NCI-H774 (cell line): ENCODE measurements around the gene NEURL1.
"Not testable (repeated sequence)": the region's sequence is repeated elsewhere in the genome, so short reads cannot be mapped to it uniquely, and the experiment has no call there.

Source experiments
- DNase-seq: peaks from one replicate; lab custom pipeline; 2025; lab: John Stamatoyannopoulos, UW

The NEURL1 gene

DNA sequence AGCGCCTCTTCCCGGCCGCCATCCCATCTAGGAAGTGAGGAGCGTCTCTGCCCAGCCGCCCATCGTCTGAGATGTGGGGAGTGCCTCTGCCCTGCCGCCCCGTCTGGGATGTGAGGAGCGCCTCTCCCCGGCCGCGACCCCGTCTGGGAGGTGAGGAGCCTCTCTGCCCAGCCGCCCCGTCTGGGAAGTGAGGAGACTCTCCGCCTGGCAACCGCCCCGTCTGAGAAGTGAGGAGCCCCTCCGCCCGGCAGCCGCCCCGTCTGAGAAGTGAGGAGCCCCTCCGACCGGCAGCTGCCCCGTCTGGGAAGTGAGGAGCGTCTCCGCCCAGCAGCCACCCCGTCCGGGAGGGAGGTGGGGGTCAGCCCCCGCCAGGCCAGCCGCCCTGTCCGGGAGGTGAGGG is 113.5 kb downstream of the NEURL1 start:
- DNase-seq = not testable (repeated sequence)

DNA sequence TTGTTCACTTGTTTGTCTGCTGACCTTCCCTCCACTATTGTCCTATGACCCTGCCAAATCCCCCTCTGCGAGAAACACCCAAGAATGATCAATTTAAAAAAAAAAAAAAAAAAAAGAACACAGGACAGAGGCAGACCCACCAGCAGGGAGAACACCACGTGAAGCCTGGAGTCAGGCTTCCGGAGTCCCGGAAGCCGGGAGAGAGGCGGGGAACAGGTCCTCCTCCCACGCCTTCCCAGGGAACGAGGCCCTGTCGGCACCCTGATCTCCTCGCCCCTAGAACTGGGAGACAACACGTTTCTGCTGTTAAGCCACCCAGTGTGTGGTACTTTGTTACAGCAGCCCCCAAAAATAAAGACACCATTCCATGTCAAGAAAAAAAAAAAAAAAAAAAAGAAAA is 114.6 kb downstream of the NEURL1 start:
- DNase-seq = not testable (repeated sequence)

DNA sequence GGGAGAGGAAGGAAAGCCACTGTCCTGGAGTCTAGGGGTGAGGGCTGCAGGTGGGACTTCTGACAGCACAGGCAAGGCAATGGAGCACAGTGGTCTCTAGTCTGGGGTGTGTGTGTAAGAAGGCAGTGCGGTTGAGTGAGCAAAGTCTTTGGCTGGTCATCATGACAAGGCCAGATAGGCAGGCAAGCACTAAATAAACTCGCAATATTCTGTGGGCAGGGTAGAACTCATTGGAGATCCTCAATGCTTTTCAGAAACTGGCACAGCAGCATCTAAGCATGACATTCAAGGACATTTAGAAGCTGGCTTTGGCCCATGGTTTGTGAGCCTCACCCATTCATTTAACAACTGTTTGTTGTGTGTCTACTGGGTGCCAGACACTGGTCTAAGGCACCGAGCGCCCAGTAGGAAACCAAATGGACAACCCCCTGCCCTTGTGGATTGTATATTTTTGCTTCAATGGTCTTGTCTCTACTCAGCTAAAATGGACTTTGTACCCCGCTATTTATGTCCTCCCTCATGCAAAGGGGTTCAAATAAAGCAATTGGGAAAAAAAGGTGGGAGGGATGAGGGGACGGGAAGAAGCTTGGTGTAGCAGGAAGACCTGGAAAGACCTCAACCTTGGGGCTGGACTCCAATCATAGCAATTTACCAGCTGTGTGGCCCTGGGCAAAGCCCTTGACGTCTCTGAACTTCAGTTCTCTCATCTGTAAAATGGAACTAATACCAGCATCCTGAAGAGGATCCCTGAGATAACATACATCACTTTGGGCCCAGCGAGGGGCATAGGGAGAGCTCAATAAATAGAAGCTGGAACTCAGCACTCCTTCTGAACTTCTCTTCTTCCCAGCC is 116.0 kb downstream of the NEURL1 start:
- DNase-seq = no peak

DNA sequence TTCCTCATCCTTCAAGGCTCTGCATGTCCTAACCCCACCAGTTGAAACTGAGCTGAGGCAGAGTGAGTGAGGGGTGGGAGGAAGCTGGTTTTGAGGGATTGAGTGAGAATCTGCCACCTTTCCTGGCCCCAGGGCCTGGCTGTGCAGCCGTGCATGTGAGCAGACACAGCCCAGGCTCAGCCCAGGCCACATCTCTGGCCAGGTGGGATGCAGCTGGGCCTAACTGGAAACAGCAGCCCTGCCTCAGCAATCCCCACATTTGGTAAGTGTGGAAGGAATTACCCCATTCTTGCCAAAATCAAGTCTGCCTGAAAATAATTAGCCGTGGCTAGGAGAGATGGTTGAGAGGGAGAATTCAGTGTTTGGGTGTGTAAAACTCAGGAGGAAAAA is 116.6 kb downstream of the NEURL1 start:
- no peak for DNase-seq

DNA sequence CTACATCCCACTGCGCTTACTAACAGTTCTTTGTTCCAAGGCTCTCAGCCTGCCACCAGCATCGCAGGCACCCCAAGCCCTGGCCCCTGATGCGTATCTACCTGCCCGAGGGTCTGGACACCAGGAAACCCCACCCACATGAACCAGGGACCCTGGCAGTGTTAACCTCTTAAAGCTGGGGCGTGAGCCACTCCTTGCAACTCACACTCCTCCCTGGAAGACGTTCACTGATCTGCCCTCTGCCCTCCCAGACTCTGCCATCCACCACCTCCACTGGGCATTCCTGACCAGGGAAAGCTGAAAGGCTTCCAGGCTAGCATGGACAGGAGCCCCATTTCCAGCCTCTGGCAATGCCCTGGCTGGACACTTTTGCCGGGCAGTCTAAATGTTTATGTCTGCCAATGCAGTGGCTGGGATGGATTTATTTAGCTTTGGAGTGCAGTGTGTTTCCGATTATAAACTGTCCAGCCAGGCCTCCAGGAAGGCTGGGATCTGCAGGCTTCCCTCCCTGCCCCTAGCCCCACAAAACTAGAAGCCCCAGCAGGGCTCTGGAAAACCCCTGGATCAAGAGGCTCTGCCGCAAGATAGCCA is 117.5 kb downstream of the NEURL1 start:
- no peak for DNase-seq

DNA sequence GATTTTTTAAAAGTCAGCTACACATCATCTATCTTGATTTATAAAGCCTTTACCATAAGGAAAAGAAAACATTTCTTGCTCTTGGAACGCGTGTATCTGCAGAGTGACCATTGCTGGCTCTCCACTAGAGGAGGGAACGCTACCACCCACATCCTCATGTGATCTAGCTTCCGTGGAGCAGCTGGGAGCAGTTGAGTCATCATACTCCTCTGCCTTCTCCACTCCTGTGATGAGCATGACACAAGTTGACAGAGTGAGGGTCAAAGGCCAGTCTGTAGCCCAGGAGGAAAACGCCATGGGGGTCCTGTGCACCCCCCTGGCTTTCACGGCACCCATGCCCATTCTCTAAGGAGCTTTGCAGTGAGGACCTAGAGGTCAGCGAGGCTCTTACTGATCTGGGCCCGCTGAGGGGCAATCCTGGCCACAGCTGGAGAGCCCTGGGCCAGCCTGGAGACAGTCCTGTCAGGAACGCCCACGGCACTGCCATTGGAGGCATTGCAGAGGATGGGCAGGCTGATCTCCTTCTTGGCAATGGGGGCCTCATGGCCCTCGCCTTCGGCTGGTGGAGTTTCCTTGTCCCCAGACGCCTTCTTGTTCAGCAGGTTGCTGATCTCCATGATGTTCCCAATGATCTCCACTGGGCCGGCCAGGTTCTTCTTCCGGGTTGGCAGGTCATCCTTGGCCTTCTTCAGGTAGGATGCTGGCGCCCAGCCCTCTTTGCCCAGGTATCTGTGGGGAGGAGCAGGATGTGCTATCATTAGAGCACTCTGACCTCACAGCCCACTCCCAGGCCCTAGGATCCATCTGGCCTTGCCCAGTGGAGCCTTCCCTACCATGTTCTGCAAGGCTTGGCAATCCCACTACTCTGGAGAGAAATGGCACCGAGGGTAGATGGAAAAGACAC is 119.2 kb downstream of the NEURL1 start:
- no peak for DNase-seq

DNA sequence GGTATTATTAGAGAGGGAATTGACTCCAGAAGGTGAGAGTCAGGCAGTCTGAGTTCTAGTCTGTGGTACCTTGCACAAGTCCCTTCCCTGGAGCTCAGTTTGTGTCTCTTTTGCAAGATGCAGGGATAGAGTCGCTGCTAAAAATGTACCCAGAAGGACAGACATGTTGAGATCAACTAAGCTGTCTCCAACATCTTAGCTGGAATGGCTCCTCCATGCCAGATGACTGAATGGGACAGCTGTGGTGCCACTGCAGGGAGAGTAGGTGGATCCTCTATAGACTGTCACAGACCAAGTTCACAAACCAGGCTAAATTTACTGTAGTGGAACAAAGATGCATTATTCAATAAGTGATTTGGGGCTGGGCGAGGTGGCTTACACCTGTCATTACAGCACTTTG is 120.1 kb downstream of the NEURL1 start:
- DNase-seq = no peak

DNA sequence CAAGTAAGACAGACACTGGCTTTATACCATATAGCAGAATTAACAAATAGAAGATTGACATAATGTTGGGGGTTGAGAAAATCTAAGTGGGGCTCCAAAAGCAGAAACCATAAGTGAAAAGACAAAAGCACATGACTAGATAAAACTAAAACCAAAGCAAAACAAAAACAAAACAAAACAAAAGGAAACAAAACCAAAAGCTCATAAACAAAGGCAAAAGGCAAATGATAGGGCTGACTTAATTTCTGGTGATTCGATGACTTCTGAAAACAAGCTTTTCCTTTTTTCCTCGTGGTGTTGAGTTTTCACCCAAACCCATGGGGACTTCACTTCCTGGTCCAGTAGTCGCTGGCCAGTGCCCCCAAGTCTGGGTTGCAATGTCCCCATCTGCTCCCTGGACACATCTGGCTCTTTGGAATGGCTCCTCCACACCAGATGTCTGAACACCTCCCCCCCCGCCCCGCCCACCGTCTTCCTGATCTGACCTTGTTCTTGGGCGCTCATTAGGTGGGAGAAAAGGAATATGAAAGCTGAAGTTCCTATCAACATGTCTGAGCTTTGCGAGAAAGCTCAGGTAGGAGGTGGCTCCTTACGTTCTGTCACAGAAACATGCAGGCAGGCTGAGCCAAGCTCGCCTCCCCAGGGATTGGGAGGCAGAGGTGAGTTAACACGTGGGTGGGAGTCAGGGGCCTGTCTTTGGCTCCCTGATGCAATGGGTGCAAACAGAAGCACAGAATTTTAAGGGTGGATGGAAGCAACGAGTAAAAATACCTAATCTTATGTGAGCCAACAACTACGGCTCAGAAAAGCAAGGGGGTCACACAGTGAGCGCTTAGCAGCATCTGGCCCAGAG is 121.0 kb downstream of the NEURL1 start:
- no peak for DNase-seq

DNA sequence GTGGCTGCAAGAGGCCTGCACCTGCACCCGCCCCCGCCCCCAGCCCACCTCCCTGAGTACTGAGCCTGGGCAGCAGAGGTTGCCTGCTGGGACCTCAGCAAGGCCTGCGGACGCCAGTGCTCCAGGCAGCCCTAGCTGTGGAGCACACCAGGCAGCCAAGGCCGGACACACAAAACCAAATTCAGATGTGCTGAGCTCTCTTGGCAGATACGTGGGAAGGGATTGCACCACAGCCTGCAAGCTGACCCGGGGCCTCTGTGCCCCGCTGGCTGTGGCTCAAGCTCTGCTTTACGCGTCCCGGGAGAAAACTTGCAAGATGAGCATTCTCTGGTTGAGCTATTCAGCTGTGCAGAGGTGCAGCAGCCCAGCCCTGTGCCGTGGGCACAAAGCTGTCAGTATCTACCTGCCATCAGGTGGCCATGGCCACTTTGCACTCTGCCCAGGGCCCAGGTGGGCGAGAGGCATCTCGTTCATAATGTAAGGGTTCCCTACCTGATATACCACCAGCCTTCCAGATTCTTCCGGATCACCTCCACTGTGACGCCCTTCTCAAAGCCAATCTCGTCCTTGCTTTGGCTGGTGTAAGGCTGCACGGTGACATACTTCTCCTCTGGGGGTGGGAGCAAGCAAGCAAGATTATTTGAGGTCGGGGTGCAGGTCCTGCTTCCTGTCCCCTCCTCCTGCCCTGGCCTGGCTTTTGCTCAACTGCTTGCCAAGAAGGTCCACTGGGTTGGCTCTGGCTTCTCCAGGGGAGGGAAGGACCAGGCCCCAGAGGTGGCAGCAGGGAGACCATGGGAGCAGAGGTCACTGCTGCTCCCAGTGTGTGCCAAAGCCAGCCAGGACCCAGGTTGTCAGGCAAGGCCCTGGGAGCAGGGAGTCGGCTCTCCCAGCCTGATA is 123.4 kb downstream of the NEURL1 start:
- DNase-seq = no peak

DNA sequence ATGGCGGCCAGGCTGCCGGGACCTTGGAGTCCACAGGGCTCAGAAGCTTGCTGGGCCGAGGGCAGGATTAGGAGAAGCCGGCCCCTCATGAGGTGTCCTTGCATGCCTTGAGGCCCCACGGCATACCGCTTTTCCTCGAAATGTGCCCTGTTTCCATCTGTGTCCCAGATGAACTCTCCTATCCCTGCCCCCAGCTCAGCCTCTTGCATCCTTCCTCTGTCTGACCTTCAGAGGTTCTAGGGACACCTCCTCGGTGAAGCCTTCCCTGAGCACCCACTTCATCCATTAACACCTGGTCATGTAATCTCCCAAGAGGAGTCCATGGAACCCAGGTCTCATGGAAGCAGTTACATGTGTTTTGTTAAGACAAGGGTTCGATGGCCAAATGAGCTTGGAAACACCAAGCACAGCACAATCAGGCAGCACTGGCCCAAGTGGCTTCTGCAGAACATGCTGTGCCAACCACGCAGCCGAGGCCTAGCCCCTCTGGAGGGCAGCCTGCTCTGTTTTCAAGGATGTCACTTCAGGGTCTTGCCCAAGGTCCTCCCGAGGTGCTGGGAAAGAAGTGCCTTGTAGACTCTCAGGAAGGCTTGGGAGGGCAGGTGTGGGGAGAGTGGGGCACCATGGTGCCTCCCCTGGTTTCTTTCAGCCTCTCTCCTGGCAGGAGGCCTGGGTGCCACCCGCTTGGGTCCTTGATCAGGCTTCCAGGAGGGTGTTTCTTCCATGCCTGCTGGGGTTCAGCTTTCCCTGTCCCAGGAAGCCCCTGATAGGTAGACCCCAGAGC is 124.3 kb downstream of the NEURL1 start:
- DNase-seq = no peak

DNA sequence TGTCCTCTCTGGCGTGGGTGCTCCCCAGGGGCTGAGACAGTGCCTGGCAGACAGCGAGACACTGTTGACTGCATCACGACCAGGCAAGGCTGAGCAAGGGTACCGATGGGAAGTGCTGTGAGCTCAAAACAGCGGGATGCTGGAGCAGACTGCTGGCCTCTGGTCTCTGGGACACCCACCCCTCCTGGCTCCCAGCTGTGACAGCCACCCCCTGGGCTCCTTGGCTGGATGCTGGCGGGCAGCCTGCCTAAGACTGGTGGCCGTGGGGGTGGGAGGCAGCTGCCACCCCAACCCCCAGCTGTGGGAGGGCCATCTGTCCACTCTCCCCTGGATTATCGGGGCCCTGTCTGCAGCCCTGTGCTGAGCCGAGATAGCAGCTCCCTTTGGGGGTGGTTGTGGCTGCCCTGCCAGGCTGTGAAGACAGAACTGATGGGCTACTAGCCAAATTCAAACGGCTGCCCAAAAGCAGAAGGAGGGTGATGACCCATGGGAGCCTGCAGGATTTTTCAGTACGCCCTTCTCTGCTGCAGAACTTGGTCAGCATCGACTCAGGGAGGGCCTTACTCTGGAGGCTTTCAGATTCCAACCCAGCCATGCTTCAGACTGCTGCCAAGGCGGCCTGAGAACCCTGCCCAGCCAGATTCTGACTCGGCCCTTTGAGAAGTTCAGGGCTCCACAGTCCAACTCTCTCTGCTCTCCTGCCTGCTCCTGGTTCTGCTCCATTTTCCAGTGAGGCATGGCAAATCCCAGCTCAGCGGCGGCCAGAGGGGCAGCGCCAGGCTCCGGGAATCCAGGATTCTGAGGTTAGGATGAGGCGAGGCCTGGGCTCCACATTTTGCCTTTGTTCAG is 125.3 kb downstream of the NEURL1 start:
- no peak for DNase-seq

DNA sequence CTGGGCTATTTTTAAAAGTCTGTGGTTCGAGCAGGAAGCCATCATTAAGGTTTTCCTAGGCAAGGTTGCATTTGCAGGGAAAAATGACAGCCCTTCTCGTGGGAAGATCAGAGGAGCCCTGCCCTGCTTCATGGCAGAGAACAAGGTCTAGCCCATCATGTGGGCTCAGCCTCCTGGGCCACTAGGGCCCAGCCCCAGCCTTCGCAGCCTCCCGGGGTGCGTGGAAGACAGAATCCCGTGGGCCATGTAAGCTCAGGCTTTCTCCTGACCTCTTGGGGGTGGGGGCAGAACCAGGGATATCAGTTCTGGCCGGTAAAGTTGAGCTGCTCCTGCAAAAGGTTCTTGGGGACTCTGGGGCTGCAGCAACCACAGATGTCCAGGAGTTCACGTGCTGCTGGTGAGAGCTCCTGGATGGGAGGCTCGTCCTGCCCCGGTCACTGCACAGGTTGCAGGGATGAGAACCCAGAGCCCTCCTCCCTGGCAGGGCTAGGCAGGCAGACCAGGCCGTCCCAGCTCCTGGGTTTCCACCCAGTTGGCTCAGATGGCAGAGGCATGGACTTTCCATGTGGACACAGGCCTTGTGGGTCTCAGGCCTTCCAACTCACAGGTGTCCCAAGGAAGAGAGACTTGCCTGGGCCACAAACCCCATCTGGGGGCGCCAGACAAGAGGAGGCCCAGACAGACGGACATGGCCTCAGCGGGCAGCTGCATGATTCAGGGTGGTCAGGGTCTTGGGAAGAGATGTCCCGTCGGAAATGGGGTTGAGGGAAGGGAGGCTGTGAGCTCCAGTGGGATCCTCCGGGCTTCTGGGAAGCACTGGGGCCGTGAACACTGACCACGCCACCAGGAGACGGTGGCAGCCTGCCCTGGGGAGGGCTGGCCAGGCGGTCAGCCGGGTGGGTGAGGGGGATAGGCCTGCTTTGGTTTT is 126.2 kb downstream of the NEURL1 start:
- no peak for DNase-seq

DNA sequence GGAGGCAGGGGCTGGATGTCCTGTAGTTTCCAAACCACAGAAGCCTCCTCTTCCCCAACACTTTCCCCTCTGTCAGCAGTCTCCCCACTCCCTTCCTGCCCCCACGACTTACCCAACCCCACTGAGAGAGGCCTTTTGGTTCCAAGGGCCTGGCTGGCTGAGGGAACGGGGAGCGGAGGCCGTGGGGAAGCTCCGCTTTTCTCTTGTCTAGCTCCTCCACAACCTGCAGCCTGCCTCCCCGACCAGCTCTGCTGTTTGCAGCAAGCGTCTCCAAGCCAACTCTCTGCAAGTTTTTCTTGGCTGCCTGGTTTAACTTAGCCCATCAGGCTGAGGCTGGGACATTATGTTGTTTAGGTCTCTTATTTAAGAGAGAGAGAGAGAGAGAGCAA is 126.8 kb downstream of the NEURL1 start:
- DNase-seq = no peak

DNA sequence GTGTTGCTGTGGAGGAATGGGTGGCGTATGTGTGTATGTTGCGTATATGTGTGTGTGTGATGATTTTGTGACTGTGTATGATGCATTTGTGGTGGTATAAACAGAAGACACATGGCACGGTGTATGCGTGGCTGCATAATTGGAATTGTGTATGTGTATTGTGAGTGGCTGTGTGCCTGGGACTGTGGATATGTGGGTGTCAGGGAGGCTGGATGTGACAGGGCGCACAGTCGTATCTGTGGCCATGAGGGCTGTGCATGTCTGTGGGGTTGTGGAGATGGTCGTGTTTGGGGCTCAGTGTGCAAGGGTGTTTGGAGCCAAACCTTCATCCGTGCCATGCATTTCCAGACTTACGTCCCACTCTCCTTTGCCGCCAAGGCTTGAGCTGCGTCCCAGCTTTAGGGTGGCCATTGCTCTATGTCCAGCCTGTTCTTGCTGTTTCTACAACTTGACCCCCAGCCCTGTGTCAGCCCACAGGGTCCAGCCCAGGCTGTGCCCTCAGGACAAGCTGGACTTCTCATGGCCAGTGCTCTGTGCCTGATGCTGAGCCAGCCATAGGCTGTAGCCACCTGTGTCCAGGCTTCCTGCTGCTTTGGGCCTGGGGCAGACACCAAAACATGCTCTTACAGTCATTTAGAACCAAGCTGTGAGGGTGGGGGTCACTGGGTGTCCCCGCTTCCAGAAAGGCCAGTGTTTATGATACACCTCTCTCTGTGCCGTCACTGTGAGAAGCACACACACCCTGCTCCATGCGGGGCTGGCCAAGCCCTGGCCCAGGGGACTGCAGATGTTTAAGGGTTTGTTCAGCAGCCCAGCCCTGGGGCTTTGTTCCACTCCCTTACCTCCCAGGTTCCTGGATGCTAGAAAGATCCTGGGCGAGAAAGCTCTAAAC is 127.6 kb downstream of the NEURL1 start:
- no peak for DNase-seq

DNA sequence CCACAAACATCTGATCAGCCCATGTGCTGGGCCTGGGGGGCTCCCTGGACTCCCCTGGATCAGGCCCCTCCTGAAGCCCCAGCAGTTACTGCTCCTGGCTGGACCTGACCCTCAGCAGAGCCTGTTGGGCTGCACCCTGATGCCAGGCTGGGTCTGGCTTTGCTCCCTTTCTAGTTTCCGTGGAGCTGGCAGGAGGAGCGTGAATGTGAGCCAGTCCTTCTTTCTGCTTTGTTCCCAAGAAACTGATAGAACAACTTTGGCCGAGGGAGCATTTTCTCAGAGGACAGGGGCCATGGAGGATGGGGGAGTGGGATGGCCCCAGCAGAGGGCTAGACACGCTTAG is 128.2 kb downstream of the NEURL1 start:
- no peak for DNase-seq

DNA sequence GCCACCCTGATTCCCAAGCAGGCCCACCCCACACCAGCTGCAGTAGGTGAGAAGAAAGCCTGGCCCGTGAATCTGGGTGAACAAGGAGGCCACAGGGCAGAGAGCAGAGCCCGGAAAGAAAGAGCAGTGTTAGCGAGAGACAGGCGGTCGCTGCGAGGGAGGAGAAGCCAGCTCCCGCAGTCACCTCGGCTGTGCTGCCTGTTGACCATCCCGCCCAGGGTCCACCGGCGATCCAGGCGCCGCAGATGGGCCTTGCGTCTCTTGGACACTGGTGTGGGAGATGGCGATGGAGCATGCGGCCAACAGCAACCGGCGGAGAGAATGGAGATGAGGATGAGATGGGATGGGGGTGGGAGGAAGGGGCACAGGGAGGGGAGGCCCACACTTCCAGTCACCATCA is 128.8 kb downstream of the NEURL1 start:
- DNase-seq = no peak
